AG08396 (cell line): Measurements from ENCODE around the gene TSC22D4.
A peak's percentile ranks its signal among the peaks of the same experiment; 100 is the strongest.

Source experiments
- DNase-seq: peaks from one replicate; pipeline ENCODE4 v3.0.0; 2012; ENCODE audit warnings: low spot score, mixed read lengths

Gene TSC22D4

DNA sequence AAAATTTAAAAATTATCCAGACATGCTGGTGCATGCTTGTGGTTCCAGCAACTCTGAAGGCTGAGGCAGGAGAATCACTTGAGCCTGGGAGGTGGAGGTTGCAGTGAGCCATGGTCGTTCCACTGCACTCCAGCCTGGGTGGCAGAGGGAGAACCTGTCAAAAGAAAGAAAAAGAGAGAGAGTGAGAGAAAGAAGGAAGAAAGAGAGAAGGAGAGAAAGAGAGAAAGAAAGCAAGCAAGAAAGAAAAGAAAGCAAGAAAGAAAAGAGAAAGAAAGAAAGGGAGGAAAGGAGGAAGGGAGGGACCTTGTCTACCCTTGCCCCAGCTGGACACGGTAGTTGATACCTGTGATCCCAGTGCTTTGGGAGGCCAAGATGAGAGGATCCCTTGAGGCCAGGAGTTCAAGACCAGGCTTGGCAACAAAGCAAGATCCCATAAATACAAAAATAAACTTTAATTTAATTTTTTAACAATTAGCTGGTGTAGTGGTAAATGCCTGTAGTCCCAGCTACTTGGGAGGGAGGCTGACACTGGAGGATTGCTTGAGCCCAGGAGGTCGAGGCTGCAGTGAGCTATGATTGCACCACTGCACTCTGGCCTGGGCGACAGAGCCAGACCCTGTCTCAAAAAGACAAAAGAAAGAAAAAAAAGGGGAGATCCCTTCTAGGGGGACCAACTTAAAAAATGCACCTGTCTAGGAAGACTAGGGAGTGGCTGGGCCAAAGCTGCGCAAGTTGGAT lies 13.9 kb upstream of the TSC22D4 start:
- no peak for DNase-seq

DNA sequence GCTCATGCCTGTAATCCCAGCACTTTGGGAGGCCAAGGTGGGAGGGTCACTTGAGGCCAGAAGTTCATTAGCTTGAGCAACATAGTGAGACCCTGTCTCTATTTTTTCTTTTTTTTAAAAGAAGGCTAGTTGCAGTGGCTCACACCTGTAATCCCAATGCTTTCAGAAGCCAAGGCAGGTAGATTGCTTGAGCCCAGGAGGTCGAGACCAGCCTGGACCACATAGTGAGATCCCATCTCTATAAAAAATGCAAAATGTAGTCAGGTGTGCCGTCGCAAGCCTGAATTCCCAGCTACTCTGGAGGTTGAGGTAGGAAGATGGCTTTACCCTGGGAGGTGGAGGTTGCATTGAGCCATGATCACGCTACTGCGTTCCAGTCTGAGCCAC lies 12.2 kb upstream of the TSC22D4 start:
- no peak for DNase-seq

DNA sequence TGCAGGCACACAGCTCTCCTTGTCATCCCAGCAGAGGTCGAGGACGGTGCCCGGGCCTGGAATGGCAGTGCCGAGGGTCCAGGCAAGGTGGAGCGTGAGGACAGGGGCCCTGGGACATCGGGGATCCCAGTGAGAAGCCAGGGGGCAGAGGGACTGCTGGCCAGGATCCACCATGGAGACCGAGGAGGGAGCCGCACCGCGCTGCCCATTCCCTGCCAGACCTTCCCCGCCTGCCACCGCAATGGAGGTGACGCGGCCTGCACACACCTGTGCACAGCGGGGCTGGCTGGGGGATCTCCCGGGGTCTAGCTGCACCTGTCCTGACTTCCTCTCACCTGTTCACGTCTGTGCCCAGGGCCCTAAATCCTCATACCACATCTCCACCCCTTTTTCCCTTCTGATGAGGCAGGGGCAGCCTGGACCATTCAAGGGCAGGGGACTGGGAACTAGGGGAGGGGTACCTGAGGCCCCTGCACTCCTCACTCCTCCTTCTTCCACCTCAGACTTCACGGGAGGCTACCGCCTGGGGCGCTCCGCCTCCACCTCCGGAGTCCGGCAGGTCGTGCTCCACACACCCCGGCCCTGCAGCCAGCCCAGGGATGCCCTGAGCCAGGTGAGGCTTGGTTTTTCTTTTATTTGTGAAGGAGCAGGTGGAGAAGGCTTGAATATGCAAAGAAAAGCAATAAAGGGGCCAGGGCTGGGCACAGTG lies 11.6 kb upstream of the TSC22D4 start:
- DNase-seq: no peak

DNA sequence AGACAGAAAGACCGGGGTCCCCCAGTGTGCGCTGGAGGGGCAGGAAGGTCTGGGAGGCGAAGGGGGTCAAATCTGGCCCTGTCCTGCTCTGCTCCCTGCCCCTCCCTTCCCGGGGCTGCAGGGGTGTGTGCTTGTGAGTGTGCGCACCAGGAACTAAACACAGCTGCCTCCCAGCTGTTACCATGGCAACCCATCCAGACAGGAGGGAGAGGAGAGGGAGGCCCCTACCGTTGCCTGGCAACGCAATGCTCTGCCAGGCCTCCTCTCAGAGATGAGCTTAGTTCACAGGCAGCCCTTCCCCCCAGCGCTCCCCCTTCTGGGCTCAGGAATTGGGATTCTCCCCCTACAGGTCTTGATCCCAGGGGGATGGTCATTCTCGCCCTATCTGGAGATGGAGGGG lies 10.8 kb upstream of the TSC22D4 start:
- peak; percentile 99 for DNase-seq

DNA sequence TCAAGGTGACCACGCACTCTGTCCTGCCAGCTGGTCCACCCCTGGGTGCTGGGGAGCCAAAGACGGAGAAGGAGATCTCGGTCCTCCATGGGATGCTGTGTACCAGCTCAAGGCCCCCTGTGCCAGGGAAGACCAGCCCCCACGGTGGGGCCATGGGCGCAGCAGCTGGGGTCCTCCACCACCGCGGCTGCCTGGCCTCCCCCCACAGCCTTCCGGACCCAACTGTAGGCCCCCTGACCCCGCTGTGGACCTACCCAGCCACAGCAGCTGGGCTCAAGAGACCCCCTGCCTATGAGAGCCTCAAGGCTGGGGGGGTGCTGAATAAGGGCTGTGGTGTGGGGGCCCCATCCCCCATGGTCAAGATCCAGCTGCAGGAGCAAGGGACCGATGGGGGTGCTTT lies 10.1 kb upstream of the TSC22D4 start:
- no peak for DNase-seq

DNA sequence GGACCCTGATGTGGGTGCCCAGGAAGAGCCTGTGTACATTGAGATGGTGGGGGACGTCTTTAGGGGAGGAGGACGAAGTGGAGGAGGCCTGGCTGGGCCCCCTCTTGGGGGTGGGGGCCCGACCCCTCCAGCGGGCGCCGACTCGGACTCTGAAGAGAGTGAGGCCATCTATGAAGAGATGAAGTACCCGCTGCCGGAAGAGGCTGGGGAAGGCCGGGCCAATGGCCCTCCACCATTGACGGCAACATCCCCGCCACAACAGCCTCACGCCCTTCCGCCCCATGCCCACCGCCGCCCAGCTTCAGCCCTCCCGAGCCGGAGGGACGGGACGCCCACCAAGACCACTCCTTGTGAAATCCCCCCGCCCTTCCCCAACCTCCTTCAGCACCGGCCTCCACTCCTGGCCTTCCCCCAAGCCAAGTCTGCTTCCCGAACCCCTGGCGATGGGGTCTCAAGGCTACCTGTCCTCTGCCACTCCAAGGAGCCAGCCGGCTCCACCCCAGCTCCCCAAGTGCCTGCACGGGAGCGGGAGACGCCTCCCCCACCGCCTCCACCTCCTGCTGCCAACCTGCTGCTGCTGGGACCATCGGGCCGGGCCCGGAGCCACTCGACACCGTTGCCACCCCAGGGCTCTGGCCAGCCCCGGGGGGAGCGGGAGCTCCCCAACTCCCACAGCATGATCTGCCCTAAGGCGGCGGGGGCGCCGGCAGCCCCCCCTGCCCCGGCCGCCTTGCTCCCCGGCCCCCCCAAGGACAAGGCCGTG lies 9.5 kb upstream of the TSC22D4 start:
- DNase-seq: no peak

DNA sequence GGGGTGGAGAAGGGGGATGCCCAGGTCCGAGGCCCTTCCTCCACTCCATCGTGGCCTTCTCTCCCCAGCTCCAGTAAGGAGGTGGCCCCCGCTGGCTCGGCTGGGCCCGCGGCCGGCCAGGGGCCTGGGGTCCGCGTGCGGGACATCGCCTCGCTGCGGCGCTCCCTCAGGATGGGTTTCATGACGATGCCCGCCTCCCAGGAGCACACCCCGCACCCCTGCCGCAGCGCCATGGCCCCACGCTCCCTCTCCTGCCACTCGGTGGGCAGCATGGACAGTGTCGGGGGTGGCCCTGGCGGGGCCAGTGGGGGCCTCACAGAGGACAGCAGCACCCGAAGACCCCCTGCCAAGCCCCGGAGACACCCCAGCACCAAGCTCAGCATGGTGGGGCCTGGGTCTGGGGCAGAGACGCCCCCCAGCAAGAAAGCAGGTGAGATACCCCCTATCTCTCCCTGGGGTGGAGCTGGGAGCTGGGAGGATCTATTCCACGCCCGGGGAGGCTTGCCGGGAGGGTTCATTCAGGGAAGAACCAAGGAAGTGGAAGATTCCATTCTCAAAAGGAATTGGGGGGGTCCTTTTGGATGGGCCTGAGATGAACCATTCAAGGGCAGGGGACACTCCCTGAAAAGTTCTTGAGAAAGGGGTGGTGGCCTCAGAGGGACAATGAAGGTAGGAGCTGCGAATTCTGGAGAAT lies 7.9 kb upstream of the TSC22D4 start:
- DNase-seq: peak; percentile 65

DNA sequence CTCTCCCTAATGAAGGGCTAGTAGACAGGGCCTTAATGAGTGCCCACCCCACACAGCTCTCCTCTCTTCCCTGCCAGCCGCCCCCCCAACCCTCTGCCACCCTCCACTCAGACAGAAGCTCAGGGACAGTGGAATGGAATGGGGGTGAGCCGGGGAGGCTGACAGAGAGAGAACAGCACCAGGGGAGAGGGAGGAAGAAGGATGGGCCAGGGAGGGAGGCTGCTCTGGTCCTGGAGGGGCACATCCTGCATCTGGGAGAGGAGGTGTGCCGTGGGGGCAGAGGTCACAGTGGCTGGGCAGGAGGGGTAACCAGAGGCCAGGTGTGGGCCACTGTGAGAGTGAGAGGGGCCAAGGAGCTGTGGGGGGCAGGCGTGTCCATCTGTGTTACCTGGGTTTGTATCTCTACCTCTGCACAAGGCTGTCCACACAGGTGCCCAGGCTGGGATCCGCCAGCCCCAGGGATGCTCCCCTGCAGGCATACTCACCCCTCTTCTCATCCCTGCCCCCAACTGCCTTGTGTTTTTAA lies 7.2 kb upstream of the TSC22D4 start:
- no peak for DNase-seq

DNA sequence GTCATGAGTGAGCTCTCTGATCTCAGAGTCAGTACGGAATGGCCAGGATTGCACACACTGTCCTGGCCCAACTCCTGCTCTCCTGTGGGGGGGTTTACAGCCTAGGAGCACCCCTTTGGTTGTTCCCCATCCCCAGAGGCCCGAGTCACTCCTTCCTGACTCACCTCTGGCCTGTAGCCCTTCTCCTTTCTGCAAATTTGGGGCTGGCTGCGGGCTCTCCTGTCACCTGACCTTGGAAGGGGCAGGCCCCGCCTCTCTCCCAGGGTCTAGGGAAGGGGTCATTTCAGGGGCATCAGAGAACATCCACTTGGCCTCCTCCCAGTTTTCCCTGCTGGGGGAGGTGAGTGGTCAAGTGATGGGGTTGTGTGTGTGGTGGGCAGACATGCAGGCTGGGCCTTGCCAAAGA lies 6.5 kb upstream of the TSC22D4 start:
- DNase-seq: no peak

DNA sequence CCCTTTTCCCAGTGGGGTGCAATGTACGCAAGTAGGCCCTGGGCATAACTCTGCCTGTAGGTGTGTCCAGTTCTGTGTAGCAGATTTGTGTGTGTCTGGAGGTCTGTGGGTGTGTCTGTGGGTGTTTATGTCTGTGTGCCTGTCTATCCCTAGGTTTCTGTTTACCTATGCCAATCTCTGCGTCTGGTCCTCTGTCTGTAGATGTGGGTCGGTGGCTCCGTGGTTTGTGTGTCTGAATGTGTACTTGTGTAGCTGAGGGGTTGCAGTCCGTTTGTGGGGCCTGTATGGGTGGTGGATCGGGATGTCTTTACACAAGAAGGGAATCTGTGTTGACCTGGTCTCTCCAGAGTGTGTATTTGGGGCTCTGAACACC lies 5.6 kb upstream of the TSC22D4 start:
- DNase-seq: peak; percentile 5

DNA sequence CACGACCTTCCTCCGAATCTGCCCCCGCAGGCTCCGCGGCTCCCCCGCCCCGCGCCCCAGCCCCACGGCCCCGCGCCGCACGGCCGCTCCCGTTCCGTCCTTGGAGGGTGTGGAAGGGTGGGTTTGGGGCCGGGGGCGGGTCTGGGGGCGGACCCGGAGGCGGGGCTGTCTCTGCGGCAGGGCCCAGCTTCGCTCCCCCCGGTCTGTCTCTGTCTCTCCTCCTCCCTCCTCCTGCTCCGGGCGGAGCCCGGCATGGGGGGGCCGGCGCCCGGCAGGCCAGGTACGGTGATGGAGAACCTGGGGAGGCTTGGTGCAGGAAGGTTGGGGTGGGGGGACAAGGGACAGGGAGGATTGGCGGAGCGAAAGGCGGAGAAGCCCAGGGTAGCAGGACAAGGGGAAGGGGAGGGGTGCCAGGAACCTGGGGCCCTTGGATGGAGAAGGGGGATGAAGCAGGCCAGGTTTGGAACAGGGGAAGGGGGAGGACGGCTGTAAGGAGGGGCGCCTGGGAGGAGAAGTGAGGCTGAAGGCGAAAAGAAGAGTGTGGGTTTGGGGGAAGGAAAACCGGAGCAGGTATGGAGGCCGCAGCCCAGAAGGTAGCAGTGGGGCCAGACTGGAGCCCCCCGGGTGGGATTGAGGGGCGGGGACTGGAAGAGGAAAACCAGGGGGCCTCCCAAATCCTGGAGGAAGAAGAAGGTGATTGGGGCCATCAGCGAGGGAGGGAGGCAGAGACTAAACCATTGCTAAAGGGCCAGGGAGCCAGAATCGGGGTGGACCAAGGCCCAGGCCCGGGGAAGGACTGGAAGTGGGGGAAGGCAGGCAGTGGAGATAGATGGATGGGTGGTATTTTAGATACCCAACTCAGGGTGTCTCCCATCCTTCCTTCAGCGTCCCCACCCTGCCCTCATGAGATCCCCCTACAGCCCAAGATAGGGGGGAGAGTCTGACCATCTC lies 5.0 kb upstream of the TSC22D4 start, which contains the start of gene NYAP1:
Gene NYAP1 (plus strand): TSS at position 206 of the 951 bp plus-strand sequence. CDS start 1,385 bp downstream, outside the sequence.
- DNase-seq: peak; percentile 73

DNA sequence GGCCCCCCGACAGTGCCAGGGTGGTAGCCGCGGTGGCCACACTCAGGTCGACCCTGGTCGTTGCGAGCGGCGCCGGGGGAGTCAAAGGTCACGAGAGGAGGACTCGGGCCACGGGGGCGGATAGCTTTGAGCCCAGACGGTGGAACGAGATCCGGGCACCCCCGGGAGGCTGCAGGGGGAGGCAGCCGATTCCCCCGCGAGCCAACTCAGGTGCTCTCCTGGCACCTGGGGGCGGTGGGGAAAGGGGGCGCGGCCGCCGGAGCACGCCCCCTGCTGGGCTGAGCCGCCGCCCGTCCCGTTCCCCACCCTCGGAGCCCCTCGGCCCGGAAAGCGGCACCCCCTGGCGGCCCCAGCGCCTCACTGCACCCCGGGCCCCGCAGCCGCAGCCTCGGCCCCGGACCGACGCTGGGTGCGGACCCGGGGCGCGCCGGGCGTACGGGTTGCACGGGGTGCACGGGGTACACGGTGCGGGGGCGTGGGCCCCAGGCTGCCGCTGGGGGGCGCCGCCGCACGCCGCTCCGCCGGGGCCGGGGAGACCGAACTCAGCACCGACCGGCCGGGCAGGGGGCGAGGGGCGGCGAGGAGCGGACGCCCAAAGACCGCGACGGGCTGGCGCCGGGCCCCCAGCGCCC lies 4.2 kb upstream of the TSC22D4 start:
- DNase-seq: peak; percentile 88

DNA sequence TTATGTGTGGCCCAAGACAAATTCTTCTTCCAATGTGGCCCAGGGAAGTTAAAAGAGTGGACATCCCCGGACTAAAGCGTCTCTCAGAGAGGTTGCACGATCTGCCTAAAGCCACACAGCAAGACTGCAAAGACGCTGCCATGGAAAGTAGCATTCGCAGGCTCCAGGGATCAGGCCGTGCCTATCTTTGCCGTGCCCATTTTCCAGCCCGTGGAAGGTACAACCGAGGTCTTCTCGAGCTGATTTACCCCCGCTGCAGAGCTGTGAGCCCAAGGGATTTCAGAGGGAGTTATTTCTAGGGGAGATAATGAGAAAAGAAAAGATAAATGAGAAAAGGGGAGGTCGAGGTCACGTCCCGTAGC lies 3.7 kb upstream of the TSC22D4 start:
- no peak for DNase-seq

DNA sequence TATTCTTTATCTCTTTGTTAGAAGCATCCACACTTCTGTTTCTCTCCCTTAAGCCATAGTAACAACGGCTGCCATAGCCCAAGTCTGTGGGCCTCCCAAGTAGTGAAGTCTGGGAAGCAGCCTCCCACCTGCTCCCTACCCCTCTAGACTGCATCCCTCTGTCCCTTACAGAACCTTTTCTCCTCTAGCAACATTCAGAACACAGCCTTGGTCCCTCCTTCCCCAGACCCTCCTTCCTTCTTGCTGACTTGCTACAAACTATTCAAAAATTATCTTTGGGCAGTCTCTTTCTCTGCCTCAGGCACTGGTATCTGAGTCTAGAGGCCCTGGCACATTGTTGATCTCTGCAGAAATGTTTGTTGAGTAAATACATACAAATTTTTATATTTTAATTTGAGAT lies 2.5 kb upstream of the TSC22D4 start:
- DNase-seq: no peak

DNA sequence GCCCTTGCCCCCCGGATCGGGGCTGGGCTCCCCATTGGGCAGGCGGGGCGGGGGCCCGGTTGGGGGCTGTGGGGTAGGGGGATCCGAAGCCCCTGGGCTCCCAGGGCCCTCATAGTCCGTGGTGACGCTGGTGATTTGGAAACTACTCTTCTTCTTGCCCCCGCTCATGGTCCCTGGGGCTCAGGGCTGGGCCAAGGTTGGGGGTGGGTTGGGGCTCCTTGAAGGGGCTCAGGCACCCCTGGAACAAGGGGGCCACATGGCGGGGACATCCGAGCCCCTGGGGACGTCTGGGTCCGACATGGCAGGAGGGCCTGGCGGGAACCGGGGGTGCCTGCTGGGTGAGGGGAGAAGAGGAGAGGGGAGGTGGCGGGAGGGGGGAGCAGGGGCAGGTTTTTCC lies 1.1 kb downstream of the TSC22D4 start:
- DNase-seq: peak; percentile 24

DNA sequence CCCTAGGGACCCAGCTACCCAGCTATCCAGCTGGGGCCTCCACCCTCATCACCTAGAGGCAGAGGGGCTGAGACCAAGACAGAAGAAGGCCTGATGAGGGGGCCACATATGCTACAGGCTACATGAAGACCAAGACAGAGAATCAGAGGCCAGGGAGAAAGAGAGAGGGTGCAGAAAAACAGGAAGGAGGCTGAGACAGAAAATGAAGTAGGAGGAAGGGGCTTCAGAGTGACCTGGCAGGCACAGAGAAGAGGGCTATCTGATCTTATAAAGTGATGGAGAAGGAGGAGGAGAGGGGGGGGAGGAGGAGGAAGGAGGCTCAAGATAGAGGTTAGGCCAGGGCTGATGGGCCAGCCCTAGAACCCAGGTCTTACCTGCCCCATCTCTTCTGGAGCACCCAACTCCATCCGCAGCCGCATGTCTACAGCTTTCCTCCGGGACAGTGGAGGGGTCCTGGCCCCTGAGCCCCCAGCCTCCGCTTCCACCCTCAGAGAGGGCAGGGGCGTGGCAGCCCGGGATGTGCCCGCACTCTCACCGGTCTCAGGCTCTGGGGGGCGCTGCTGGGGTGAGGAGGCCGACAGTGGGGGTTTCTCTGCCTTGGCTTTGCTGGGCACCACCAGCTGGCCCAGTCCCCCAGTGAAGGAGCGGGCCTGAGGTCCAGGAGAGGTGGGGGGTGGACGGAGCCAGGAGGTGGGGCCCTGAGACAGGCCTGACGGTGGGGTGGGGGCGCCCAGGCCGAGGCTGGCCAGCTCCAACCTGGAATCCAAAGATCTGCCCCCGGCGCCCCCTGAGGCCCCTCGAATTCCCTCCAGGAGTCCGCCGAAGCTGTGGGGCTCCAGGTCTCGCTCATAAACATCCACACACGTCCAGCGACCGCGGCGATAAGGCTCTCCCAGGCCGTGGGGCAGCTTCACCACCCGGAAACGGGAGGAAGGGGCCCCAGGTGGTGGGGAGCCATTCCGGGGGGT lies 1.8 kb downstream of the TSC22D4 start:
- DNase-seq: peak; percentile 55

DNA sequence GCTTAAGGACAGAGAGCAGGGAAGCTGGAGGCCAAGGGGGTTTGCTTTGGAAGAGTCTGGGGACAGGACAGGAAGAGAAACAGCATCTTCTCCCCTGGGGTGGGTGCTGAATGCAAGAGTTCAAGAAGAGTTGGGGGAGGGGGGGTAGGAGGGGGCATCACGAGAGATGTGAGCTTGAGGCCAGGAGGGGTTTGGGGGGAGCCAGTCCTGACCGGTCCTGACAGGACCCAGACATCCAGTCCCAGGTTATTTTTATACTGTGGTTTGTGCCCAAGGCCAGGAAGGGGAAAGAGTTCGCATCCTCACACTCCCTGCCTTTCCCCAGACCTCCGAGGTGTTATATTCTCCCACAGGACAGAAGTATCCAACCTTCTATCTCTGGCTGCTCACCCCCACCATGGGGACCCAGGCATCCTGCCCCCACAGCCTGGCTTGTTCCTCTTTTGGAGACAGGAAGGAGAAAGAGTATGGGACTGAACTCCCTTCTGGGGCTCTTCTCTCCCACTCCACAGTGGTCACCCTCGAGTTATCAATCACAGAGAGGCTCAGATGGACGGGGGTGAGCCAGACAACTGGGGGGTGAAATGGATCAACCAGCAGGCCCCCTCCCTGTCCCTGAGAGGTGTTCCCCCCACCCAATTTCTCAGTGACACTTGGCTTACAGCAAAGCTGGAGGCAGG lies 2.8 kb downstream of the TSC22D4 start:
- no peak for DNase-seq

DNA sequence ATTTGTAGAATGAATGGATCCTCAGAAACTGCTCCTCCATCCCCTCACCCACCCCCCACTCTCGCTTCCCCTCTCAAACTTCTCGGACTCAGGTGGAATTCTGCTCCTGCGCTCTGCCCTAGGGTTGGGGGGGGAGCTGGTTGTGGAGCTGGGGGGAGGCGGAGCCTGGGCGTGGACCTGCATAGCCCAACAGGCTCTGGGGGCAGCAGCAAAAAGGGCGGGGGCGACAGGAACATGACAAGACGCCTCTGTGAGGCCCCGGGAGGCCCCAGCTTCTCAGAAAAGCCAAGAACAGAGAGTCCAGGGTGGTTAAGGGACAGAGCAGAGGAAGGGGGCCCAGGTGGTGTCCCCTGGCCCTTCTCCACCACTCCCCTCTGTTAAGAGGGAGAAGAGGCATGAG lies 3.5 kb downstream of the TSC22D4 start:
- no peak for DNase-seq
